Epithelial cell of proximal tubule (primary cell): ENCODE results near the gene ASIC5. TPM values are rescaled to one million over a fixed set of nuclear protein-coding genes. Genes with fewer than 3 reads are reported as not detected.
A peak's percentile ranks its signal among the peaks of the same experiment; 100 is the strongest.
"Not testable (repeated sequence)": the region's sequence is repeated elsewhere in the genome, so short reads cannot be mapped to it uniquely, and the experiment has no call there.

Experiments used
- DNase-seq: peaks from one replicate; pipeline ENCODE4 v3.0.0-alpha.2; 2011; ENCODE audit warnings: low read depth
- H3K4me3 ChIP-seq: 2 replicates; pipeline ENCODE4 v1.5.1; 2011; ENCODE audit warnings: low read depth, mild to moderate bottlenecking, low read length
- CTCF ChIP-seq: conservative IDR thresholded peaks from 2 replicates; pipeline ENCODE4 v1.5.1; 2012; ENCODE audit warnings: low read depth, mild to moderate bottlenecking, low read length
- total RNA-seq: library from RNA; depleted of rRNA; stranded (reverse); fragments of >200 nt; gene quantifications from 2 replicates; pipeline ENCODE4 v1.2.3, GENCODE V29; 2015

The ASIC5 gene
- total RNA-seq, 1 donor from 2014 or later: not detected

- no peak overlapping the region for H3K4me3 ChIP-seq
- DNase-seq: peak; percentile 30
- no peak for TF ChIP-seq CTCF
Observed at GRCh38 chr4:155906554-155907247, 40.6 kb upstream of the ASIC5 start.

GRCh38 chr4:155904331-155904730, 38.3 kb upstream of the ASIC5 start:
- TF ChIP-seq CTCF: no peak
- H3K4me3 ChIP-seq: no peak overlapping the region

GRCh38 chr4:155903453-155903852, 37.4 kb upstream of the ASIC5 start, which contains the start of gene TDO2:
TDO2 (plus strand) TSS chr4:155903696; CDS start chr4:155903759, 63 bp downstream.
- no peak for DNase-seq
- TF ChIP-seq CTCF: no peak
- no peak within 1 kb of the TSS for H3K4me3 ChIP-seq

More at GRCh38 chr4:155904331-155904730, 38.3 kb upstream of the ASIC5 start:
- DNase-seq: no peak

- DNase-seq: no peak
- no peak overlapping the region for H3K4me3 ChIP-seq
- no peak for TF ChIP-seq CTCF
Observed at GRCh38 chr4:155901013-155901412, 34.9 kb upstream of the ASIC5 start.

GRCh38 chr4:155900381-155900780, 34.3 kb upstream of the ASIC5 start:
- DNase-seq: no peak
- H3K4me3 ChIP-seq: no peak overlapping the region
- TF ChIP-seq CTCF: no peak

- no peak for TF ChIP-seq CTCF
- no peak overlapping the region for H3K4me3 ChIP-seq
- DNase-seq: no peak
Observed at GRCh38 chr4:155899891-155900290, 33.8 kb upstream of the ASIC5 start.

GRCh38 chr4:155898371-155898770, 32.3 kb upstream of the ASIC5 start:
- not testable (repeated sequence) for DNase-seq, H3K4me3 ChIP-seq
